Endothelial cell (in vitro differentiated cells): ENCODE measurements around the gene KCNMA1. TPM values are rescaled to one million over a fixed set of nuclear protein-coding genes. Genes with fewer than 3 reads are reported as not detected.
A peak's percentile ranks its signal among the peaks of the same experiment; 100 is the strongest.

ENCODE experiments used
- DNase-seq: peaks from one replicate; pipeline ENCODE4 v3.0.0; 2021; ENCODE audit warnings: low spot score
- H3K27ac Mint-ChIP-seq: one replicate; pipeline ENCODE4 v1.8.0; 2021; ENCODE audit warnings: mixed read lengths, inconsistent platforms; ENCODE audit not compliant: unreplicated experiment
- H3K27me3 Mint-ChIP-seq: one replicate; pipeline ENCODE4 v1.8.0; 2021; ENCODE audit warnings: mild to moderate bottlenecking, moderate library complexity, mixed read lengths, inconsistent platforms; ENCODE audit not compliant: unreplicated experiment
- H3K36me3 Mint-ChIP-seq: one replicate; pipeline ENCODE4 v1.8.0; 2021; ENCODE audit warnings: mild to moderate bottlenecking, low read depth, mixed read lengths, inconsistent platforms; ENCODE audit not compliant: unreplicated experiment
- H3K4me1 Mint-ChIP-seq: one replicate; pipeline ENCODE4 v1.8.0; 2021; ENCODE audit warnings: mild to moderate bottlenecking, mixed read lengths, inconsistent platforms; ENCODE audit not compliant: unreplicated experiment
- H3K4me3 Mint-ChIP-seq: one replicate; pipeline ENCODE4 v1.8.0; 2021; ENCODE audit warnings: mild to moderate bottlenecking, mixed read lengths, inconsistent platforms; ENCODE audit not compliant: unreplicated experiment
- H3K9me3 Mint-ChIP-seq: one replicate; pipeline ENCODE4 v1.8.0; 2021; ENCODE audit warnings: mixed read lengths, inconsistent platforms; ENCODE audit not compliant: unreplicated experiment
- CTCF ChIP-seq: fragments of 200-600 bp; sonication (generic); IDR thresholded peaks from one replicate; pipeline ENCODE4 v1.5.0; 2021; ENCODE audit warnings: antibody characterized with exemption; ENCODE audit not compliant: unreplicated experiment
- total RNA-seq: library from RNA; stranded (reverse); fragmentation: NEBNext Ultra II Directional; extraction: Animal tissue kit (Norgen Biotek cat#: 25700); gene quantifications from one replicate; pipeline ENCODE4 v1.2.1, GENCODE V29; 2021; ENCODE audit not compliant: unreplicated experiment

KCNMA1 gene
- total RNA-seq, 1 donor from 2014 or later = 5.1 TPM

GRCh38 chr10:77405771-77406241, 231.8 kb downstream of the KCNMA1 start:
- H3K27ac Mint-ChIP-seq = peak overlapping the region; percentile 26
- H3K4me3 Mint-ChIP-seq = no peak overlapping the region
- no peak for TF ChIP-seq CTCF
- no peaks in the 10 kb centered on the region for H3K36me3 Mint-ChIP-seq
- peaks cover 3% of the 10 kb centered on the region for H3K27me3 Mint-ChIP-seq
- H3K4me1 Mint-ChIP-seq = peaks cover 15% of the 10 kb centered on the region
- no peaks in the 10 kb centered on the region for H3K9me3 Mint-ChIP-seq
- DNase-seq = peak; percentile 34

DNA sequence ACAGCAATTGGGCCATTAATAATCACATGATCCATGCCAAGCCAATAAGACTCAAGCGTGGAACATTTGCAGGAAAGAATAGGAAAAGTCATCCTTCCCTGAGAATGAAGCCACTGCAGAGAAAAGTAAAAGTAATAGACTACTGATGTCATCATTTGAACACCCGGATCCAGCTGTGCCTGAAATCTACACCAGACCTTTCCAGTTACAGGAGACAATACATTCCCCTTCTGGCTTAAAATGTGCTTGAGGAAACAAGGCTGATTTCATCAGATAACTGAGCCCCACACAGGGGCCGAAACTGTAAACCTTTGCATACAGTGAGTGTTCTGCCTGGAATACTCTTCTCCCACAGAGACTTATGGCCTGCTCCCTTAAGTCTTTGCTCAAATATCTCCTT, 232.8 kb downstream of the KCNMA1 start:
- no peak for DNase-seq
- peaks cover 3% of the 10 kb centered on the region for H3K27me3 Mint-ChIP-seq
- no peaks in the 10 kb centered on the region for H3K9me3 Mint-ChIP-seq
- H3K4me1 Mint-ChIP-seq = peaks cover 10% of the 10 kb centered on the region
- no peak overlapping the region for H3K4me3 Mint-ChIP-seq
- no peak for TF ChIP-seq CTCF
- H3K27ac Mint-ChIP-seq = no peak overlapping the region
- no peaks in the 10 kb centered on the region for H3K36me3 Mint-ChIP-seq

- Mint-ChIP-seq H3K27me3 (peaks cover 3% of the 10 kb centered on the region), H3K27ac (no peak overlapping the region), H3K36me3 (no peaks in the 10 kb centered on the region), H3K4me3 (no peak overlapping the region), H3K4me1 (peaks cover 10% of the 10 kb centered on the region), H3K9me3 (no peaks in the 10 kb centered on the region)
- DNase-seq = no peak
- no peak for TF ChIP-seq CTCF
Observed at GRCh38 chr10:77403761-77404160, 233.8 kb downstream of the KCNMA1 start.

DNA sequence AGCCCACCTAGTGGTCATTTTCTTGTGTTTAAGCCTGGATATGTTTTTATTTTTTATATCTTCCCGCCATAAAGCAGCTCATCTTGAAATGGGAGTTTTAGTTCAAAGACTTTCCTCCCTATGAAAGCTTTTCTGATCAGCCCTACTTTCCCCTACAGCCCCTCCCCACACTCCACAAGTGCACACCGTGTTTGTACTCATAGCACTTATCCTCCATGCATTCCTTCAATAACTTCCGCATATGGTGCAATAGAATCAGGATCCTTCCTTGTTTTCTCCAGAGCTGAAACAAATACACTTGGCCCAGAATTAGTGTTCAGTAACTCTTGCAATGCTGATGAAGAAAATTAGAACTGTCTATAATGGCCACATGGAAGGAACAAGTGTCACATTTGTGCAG, 235.9 kb downstream of the KCNMA1 start:
- TF ChIP-seq CTCF = no peak
- Mint-ChIP-seq H3K27me3 (peaks cover 3% of the 10 kb centered on the region), H3K27ac (no peak overlapping the region), H3K4me1 (peaks cover 5% of the 10 kb centered on the region), H3K4me3 (no peak overlapping the region), H3K9me3 (no peaks in the 10 kb centered on the region), H3K36me3 (no peaks in the 10 kb centered on the region)
- no peak for DNase-seq

- Mint-ChIP-seq H3K9me3 (no peaks in the 10 kb centered on the region), H3K36me3 (no peaks in the 10 kb centered on the region), H3K4me3 (no peak overlapping the region), H3K27me3 (no peaks in the 10 kb centered on the region), H3K27ac (no peak overlapping the region), H3K4me1 (no peaks in the 10 kb centered on the region)
- DNase-seq = no peak
- no peak for TF ChIP-seq CTCF
Observed at GRCh38 chr10:77400033-77400432, 237.6 kb downstream of the KCNMA1 start.
